ENCODE measurements around the gene KRTAP15-1.

KRTAP15-1 gene

GRCh38 chr21:30487336-30487735, 47.3 kb downstream of the KRTAP15-1 start, which contains the start of gene KRTAP19-2:
Gene KRTAP19-2 (minus strand): TSS chr21:30487436. CDS start chr21:30487348, 88 bp downstream.
- DNase-seq (ENCODE audit: low read depth in 1 of 2, low spot score in 1 of 2), result no peak
